Ovary (tissue), 3 donors: ENCODE measurements around the gene AOPEP.

Experiments used
- CTCF ChIP-seq, 3 donors: fragments of 450-650 bp in 2 of 3; fragments of 200-600 bp in 1 of 3; IDR thresholded peaks; one replicate each; pipeline versions ENCODE4 v1.5.1 to v1.8.0; 2016 to 2022; ENCODE audit warnings: antibody characterized with exemption in 3 of 3, mild to moderate bottlenecking in 1 of 3
- EP300 ChIP-seq: sonication (generic); formaldehyde crosslinking; IDR thresholded peaks from one replicate; pipeline ENCODE4 v1.6.1; 2017; ENCODE audit warnings: antibody characterized with exemption
- POLR2A ChIP-seq: fragments of 450-650 bp; IDR thresholded peaks from one replicate; pipeline ENCODE4 v1.6.1; 2017; ENCODE audit warnings: antibody characterized with exemption, mild to moderate bottlenecking, moderate library complexity
- donor health status: DM: no; HTN: no; CAD: no.

GRCh38 chr9:94804316-94804715 lies 77.8 kb downstream of the AOPEP start:
- TF ChIP-seq POLR2A (no peak), CTCF (IDR thresholded peaks at IDR 0.05) (no peak), EP300 (no peak)
